CD4-positive, alpha-beta T cell treated with Interferon alpha-2 for 1 hour (primary cell): ENCODE results near the gene HDAC4.

Experiments used
- DNase-seq, 2 donors: peaks; one replicate each; pipeline ENCODE4 v3.0.0-alpha.2; 2020 to 2022

The HDAC4 gene

DNA sequence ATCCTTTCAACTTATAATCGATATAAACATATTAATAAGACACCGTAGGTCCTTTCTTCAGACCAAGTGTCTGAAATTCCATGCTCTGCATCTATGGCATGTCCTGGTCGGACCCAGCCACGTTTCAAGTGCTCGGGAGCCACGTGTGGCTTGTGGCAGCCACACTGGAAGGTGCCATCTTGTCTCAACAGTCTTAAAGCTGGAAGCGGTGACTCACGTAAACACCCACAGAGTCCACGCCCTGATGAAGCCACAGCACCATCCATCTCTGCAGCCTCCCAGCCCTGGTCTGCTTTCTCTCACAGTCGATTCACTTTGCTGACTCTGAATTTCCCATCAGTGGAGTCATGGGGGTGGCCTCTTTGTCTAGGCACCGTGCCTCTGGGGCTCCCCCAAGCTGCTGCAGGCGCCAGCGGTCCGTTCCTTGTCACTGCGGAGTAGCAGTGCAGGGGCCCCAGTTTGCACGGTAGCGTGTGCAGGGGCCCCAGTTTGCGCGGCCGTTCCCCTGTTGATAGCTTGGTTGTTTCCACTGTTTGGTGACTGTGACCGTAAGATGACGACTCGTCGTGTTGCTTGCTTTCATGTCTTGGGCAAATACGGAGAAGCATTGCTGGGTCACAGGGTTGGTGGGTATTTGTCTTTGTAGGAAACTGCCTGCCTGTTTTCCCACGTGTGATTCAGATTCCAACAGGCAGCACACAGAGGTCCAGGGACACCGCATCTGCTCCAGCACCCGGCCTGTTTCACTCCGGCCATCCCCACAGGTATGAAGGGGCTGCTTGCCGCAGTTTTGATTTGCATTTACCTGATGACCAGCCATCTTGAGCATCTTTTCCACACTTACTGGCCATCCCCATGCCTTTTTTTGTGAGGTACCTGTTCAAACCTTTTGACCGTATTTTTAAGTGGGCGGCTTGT, 240.3 kb downstream of the HDAC4 start:
- DNase-seq, result no peak

- no peak for DNase-seq
Observed at GRCh38 chr2:239159476-239159911, 241.3 kb downstream of the HDAC4 start.

- no peak for DNase-seq
Observed at GRCh38 chr2:239158641-239159475, 242.0 kb downstream of the HDAC4 start.

GRCh38 chr2:239157771-239158170, 243.0 kb downstream of the HDAC4 start:
- DNase-seq, result no peak

DNA sequence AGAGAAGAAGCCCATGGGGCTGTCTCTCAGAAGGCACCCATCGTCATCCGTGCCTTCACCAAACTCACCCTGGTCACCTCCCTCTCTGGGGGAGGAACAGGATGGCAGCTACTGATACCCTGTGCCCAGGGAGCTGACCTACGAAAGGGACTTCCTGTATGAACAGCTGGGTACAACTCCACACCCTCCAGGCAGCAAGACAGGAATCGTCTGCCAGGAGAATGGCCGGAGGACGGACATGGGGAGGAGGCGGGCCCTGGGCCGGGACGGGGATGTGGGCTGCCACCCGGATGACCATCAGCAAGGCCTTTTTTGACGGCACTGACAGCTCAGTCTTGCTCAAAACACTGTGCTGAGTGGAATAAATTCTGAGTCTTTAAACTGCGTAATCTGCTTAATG, 243.6 kb downstream of the HDAC4 start:
- DNase-seq, result no peak

DNA sequence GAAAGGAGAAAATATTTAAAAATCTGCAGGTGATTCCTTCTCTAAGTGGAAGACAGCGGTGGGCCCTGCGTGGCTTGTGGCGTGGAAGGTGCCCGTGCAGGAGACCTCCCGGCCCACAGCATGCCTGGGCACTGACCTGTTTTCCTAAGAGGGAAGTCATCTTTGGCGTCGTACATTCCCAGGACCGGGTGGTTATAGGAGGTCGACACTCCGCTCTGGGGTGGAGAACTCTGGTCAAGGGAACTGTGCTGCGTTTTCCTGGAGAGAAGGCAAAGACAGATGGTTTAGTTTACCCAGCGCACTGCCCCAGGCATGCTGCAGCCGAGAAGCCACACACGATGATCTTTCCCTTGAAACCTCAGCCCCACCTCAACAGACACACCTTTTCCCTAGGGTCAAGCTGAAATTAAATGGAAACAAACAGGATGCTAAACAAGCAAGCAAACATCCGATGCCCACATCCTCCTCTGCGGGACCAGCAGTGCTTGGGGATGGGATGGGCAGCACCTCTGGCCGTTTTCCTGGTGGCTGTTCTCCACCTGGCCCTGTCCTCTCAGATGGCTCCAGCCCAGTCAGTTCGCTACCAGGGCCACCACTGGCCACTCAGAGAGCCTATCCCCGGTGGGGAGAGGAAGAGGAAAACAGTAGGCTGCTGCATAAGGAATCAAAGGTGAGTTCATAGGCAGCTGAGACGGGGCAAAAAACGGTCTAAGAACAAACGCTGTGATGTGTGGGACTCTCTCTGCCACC, 244.1 kb downstream of the HDAC4 start:
- no peak for DNase-seq

GRCh38 chr2:239155806-239156480, 244.9 kb downstream of the HDAC4 start:
- DNase-seq, result no peak

DNA sequence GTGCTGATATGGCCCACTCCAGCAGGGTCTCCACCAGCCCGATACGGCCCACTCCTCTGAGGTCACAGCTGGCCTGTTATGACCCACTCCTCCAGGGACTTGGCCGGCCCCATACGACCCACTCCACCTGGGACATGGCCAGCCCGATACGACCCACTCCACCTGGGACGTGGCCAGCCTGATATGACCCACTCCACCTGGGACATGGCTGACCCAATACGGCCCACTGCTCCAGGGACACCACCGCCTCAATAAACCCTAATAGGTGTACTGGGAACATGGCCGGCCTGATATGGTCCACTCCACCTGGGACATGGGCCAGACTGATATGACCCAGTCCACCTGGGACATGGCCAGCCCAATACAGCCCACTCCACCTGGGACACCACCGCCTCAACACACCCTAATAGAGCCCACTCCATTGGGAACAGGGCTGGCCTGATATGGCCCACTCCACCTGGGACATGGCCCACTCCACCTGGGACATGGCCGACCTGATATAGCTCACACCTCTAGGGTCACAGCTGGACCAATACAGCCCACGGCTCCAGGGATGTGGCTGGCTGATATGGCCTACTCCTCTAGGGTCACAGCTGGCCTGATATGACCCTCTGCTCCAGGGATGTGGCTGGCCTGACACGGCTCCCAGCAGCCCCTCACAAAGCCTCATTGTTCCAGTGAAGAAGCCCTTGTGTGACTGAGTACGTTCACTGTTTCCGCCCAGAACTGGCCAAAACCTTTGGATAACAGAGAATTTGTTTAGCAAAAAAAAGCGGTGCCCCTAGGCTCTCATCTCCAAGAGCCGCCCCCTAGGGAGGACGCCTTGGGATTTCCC, 245.6 kb downstream of the HDAC4 start:
- no peak for DNase-seq

- DNase-seq, result no peak
Observed at GRCh38 chr2:239153806-239154591, 246.8 kb downstream of the HDAC4 start.

GRCh38 chr2:239152916-239153305, 247.9 kb downstream of the HDAC4 start:
- no peak for DNase-seq

DNA sequence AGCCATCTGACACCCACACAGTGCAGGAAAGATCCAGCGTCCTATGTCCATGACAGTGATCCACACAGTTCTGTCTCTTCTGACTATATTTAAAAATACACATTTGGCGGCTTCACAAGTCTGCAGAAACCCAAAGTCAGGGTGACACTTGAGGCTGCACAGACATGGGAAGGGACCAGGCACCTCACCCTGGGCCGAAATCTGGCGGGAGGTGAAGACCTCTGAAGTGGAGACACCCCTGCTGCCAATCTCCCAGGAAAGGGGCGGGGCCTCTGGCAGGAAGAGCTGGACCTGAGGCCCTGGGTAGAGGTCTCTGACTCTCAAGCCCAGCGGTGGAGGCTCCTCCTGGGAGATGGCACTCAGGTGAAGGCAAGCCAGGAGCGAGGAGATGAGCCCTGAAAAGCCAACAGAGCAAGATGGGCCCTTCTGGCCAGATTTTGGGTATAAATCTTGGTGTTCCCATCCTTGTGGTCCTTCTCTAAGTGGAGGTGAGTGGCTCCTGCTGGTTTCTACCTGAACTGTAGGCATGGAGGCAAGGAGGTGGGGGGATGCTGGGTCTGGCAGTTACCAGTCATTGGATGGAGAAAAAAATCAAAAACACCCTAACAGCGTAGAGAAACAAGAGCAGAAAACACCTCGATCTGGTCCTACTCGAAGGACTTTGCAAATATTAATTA, 248.4 kb downstream of the HDAC4 start:
- DNase-seq, result no peak

DNA sequence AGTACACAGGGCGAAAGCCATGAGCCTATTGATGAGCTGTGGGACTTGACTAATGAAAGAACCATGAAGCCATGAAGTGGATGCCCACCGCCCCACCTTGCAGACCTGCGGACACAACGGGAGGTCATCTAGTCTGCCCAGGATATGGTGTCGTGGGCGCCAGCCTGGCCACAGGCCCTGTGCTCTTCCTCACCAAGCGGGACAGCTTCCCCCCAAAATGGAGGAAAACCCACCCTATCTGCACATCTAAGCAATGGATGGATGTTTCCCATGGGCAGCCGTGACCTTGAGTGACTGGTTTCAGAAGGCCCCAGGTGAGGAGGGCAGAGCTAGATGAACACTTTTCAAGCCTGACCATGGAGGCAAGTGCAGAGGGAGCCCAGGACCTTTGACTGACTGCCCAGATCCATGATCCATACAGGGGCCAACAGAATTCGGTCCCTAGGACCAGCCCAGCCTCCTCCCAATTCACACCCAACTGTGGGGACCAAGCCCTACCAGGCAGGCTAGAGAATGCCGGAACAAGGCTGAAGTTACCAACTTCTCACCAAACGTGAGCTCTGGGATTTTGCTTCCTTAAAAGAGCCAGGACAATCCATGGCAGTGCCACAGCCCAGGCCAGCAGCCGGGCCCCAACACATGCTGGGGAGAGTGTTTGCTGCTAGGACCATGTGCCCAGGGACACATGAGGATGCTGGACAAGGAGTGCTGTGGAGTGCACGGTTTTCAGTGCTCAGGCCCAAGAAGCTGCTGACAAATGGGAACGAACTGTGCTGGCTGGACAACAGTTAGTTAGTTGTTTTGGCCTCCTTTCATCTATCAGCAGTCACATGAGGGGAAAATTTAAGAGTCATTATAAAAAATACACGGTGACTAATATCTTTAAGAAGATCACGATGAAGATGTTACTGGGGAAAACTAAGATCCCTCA, 249.4 kb downstream of the HDAC4 start:
- DNase-seq, result no peak

DNA sequence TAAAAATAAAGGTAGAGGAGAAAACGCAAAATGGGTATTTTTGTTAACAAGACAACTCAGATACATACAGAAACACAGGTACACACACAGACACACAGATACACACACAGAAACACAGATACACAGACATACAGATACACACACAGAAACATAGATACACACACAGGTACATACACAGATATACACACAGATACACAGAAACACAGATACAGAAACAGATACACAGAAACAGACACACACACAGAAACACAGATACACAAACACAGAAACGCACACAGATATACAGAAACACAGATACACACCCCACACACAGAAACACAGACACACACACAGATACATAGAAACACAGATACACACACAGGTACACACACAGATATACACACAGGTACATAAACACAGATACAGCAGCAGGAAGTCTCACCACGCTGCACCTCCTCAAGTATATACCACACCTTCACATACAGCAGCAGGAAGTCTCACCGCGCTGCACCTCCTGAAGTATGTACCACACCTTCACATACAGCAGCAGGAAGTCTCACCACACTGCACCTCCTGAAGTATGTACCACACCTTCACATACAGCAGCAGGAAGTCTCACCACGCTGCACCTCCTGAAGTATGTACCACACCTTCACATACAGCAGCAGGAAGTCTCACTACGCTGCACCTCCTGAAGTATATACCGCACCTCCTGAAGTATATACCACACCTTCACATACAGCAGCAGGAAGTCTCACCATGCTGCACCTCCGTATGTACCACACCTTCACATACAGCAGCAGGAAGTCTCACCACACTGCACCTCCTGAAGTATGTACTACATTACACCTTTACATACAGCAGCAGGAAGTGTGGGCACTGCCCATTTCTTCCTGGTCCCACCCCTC, 250.5 kb downstream of the HDAC4 start:
- DNase-seq, result peak; percentile 34 to 54

GRCh38 chr2:239149501-239149900, 251.3 kb downstream of the HDAC4 start:
- DNase-seq, result no peak

GRCh38 chr2:239148495-239149200, 252.2 kb downstream of the HDAC4 start:
- no peak for DNase-seq

- DNase-seq, result no peak
Observed at GRCh38 chr2:239147376-239147775, 253.4 kb downstream of the HDAC4 start.

GRCh38 chr2:239146741-239147181, 254.1 kb downstream of the HDAC4 start:
- no peak for DNase-seq
